ENCODE results near the gene TRIM62. TPM values are rescaled to one million over a fixed set of nuclear protein-coding genes. Genes with fewer than 3 reads are reported as not detected.

Gene TRIM62
- total RNA-seq, 3 donors from 2014 or later = 4.3 to 10.8 (median 7.2) TPM

DNA sequence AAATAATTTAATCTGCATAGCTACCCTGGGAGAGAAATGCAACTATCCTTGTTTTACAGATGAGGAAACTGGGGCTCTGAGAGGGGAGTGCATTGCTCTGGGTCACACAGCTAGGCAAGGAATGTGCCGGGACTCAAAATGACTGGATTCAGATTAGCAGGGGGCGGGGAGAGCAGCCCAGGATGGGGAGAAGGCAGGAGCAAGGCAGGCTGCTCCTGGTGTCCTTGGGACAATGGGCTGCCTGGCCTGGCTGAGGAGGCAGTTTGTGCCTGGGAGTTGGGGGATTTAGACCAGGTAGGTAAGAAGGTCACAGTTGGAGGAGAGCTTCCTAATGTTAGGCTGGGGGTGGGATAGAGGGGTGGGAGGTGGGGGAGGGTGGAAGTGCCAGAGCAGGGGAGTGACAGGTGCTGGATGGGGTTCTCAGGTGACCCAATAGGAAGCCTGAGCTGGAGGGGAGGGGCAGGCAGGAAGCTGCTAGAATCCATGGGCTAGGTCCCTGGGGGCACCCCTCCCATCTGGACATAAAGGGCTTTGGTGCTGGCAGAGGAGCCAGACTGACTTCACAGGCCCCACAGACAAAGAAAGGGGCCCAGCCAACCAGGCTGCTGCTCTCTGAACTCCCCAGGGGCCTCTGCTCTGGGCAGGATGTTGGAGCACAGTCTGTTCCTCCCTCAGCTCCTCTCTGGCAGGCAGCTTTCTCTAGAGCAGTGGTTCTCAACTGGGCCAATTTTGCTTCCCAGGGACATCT lies 29.0 kb downstream of the TRIM62 start:
- Histone ChIP-seq H3K36me3 (no peaks in the 10 kb centered on the region), H3K27me3 (no peaks in the 10 kb centered on the region), H3K4me3 (no peak overlapping the region), H3K27ac (peak overlapping the region; percentile 60 to 79), H3K9me3 (no peaks in the 10 kb centered on the region), H3K4me1 (peaks cover 3 to 27% of the 10 kb centered on the region in 2 donors)
- DNase-seq (ENCODE audit: low spot score in 2 of 2) = peak in 1 of 2 donors; percentile 63
- intact Hi-C loops (cut with DNase I; ENCODE audit: low total_unique reads) = no loop called here
- TF ChIP-seq POLR2A (IDR thresholded peaks at IDR 0.05) (no peak), POLR2AphosphoS5 (IDR thresholded peaks at IDR 0.05) (peak in 1 of 3 donors; percentile 21)
- TF ChIP-seq, protein P1, sequence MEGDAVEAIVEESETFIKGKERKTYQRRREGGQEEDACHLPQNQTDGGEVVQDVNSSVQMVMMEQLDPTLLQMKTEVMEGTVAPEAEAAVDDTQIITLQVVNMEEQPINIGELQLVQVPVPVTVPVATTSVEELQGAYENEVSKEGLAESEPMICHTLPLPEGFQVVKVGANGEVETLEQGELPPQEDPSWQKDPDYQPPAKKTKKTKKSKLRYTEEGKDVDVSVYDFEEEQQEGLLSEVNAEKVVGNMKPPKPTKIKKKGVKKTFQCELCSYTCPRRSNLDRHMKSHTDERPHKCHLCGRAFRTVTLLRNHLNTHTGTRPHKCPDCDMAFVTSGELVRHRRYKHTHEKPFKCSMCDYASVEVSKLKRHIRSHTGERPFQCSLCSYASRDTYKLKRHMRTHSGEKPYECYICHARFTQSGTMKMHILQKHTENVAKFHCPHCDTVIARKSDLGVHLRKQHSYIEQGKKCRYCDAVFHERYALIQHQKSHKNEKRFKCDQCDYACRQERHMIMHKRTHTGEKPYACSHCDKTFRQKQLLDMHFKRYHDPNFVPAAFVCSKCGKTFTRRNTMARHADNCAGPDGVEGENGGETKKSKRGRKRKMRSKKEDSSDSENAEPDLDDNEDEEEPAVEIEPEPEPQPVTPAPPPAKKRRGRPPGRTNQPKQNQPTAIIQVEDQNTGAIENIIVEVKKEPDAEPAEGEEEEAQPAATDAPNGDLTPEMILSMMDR (IDR thresholded peaks at IDR 0.05) = no peak

DNA sequence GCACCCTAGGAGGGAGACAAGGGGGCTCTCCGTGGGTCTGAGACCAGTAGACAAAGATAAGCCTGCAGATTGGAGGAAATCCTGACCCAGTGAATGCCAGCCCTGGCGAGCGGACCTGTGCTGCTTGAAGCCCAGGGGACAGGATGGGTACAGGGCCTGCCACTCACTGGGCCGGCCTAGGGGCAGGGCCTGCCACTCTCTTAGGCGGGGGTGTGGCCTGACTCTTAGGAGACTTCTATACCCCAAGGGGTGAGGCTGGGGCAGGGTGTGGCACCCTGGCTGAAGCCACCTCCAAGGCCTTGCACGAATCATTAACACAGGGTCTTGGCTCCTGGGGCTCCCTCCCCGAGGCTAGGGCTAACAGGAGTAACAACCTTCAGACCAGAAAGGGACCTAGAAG lies 30.7 kb downstream of the TRIM62 start:
- DNase-seq (ENCODE audit: low spot score in 2 of 2) = no peak
- no peaks in the 10 kb centered on the region for H3K36me3 ChIP-seq
- no peaks in the 10 kb centered on the region for H3K27me3 ChIP-seq
- H3K27ac ChIP-seq = peak overlapping the region; percentile 75 to 83
- peaks cover 3 to 27% of the 10 kb centered on the region in 2 donors for H3K4me1 ChIP-seq
- H3K9me3 ChIP-seq = no peaks in the 10 kb centered on the region
- no peak for TF ChIP-seq POLR2A (IDR thresholded peaks at IDR 0.05)
- TF ChIP-seq, protein P1 (IDR thresholded peaks at IDR 0.05) = no peak
- no peak overlapping the region for H3K4me3 ChIP-seq
- intact Hi-C loops (cut with DNase I; ENCODE audit: low total_unique reads) = no loop called here

DNA sequence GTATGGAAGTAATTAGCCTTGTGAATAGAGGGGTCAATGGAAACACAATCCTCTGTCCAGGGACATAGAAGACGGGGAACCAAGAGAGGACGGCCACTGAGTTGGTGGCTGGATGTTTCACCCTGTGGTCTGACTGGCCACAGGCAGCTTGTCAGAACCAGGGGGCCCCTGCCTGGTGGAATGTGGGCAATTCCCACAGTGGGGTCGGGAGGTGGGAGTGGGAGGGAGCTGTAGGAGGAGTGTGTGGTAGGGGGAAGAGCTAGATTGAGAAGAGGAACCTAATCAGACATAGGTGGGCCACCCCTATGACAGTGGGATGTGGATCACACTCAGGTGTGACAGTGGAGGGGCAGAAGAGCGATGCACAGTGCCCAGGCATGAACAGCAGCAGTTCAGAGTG lies 31.3 kb downstream of the TRIM62 start:
- no peaks in the 10 kb centered on the region for H3K9me3 ChIP-seq
- TF ChIP-seq POLR2AphosphoS5 (IDR thresholded peaks at IDR 0.05) (no peak), POLR2A (IDR thresholded peaks at IDR 0.05) (no peak)
- TF ChIP-seq, protein P1 (IDR thresholded peaks at IDR 0.05) = no peak
- DNase-seq (ENCODE audit: low spot score in 2 of 2) = no peak
- H3K27ac ChIP-seq = peak overlapping the region; percentile 75 to 83
- no peaks in the 10 kb centered on the region for H3K27me3 ChIP-seq
- peaks cover 3 to 27% of the 10 kb centered on the region in 2 donors for H3K4me1 ChIP-seq
- no peaks in the 10 kb centered on the region for H3K36me3 ChIP-seq
- intact Hi-C loops (cut with DNase I; ENCODE audit: low total_unique reads) = no loop called here
- H3K4me3 ChIP-seq = no peak overlapping the region

DNA sequence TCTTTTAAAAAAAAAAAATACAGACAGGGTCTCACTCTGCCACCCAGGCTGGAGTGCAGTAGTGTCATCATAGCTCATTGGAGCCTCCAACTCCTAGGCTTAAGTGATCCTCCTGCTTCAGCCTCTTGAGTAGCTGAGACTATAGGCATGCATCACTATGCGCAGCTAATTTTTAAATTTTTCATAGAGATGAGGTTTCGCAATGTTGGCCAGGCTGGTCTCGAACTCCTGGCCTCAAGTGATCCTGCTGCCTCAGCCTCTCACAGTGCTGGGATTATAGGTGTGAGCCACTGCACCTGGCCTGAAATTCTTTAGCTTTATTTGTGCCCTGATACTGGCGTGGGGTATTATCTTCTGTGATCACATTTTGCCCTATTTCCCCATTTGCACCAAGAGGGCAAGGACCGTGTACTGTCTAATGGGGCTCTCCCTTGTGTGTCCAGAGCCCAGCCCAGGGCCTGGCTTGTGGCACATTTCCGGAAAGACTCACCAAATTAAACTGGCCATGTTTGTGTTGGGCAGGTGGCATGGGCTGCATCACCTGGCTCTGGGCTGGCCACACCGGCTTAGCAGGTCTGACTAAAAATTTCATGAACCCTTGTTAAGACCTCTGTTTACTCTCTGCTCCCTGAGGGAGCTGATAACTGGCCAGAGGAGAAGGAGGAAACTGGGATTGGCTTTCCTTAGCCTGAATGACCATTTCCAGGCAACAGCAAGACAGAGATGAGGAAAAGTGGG lies 32.2 kb downstream of the TRIM62 start:
- no peaks in the 10 kb centered on the region for H3K36me3 ChIP-seq
- intact Hi-C loops (cut with DNase I; ENCODE audit: low total_unique reads) = no loop called here
- H3K27me3 ChIP-seq = no peaks in the 10 kb centered on the region
- no peak overlapping the region for H3K4me3 ChIP-seq
- H3K4me1 ChIP-seq = peaks cover 3 to 27% of the 10 kb centered on the region in 2 donors
- no peaks in the 10 kb centered on the region for H3K9me3 ChIP-seq
- H3K27ac ChIP-seq = peak overlapping the region; percentile 75 to 83
- TF ChIP-seq POLR2AphosphoS5 (IDR thresholded peaks at IDR 0.05) = peak in 2 of 3 donors; percentile 15 to 62
- no peak for TF ChIP-seq POLR2A (IDR thresholded peaks at IDR 0.05)
- peak; percentile 81 to 85 for DNase-seq (ENCODE audit: low spot score in 2 of 2)

DNA sequence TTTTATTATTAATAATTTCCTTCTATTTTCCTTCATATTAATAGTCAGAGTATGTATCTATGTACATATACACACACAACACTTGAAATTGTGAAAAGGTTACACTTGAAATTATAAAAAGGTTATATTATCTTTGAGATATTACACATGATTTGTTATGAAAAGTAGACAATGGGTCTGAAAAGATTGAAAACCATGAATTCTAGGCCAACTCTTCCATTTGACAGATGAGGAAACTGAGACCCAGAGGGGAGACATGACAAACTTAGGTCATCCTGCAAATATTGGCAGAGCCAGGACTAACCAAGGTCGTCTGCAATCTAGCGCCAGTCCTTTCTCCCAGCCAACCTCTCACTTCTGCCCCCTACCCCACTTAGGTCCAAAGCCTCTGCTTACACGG lies 33.2 kb downstream of the TRIM62 start:
- peaks cover 3 to 24% of the 10 kb centered on the region in 2 donors for H3K4me1 ChIP-seq
- H3K9me3 ChIP-seq = no peaks in the 10 kb centered on the region
- no peaks in the 10 kb centered on the region for H3K27me3 ChIP-seq
- TF ChIP-seq, protein P1 (IDR thresholded peaks at IDR 0.05) = no peak
- TF ChIP-seq POLR2AphosphoS5 (IDR thresholded peaks at IDR 0.05) (no peak), POLR2A (IDR thresholded peaks at IDR 0.05) (no peak)
- H3K36me3 ChIP-seq = no peaks in the 10 kb centered on the region
- H3K27ac ChIP-seq = no peak overlapping the region
- DNase-seq (ENCODE audit: low spot score in 2 of 2) = no peak
- intact Hi-C loops (cut with DNase I; ENCODE audit: low total_unique reads) = no loop called here
- H3K4me3 ChIP-seq = no peak overlapping the region

All from breast epithelium (tissue), 4 donors.